Neural crest cell (in vitro differentiated cells): ENCODE results near the gene PCBP1. TPM values are rescaled to one million over a fixed set of nuclear protein-coding genes. Genes with fewer than 3 reads are reported as not detected.

Source experiments
- DNase-seq: peaks from one replicate; pipeline ENCODE4 v3.0.0; 2021; ENCODE audit warnings: low read depth, mixed read lengths, low spot score
- H3K27ac Mint-ChIP-seq: one replicate; pipeline ENCODE4 v1.8.0; 2021; ENCODE audit warnings: mild to moderate bottlenecking, mixed read lengths; ENCODE audit not compliant: unreplicated experiment
- H3K27me3 Mint-ChIP-seq: 2 replicates; pipeline ENCODE4 v1.8.0; 2021; ENCODE audit warnings: low read depth, mild to moderate bottlenecking, mixed read lengths
- H3K36me3 Mint-ChIP-seq: 2 replicates; pipeline ENCODE4 v1.8.0; 2021; ENCODE audit warnings: low read depth, mild to moderate bottlenecking, mixed read lengths
- H3K4me1 Mint-ChIP-seq: 2 replicates; pipeline ENCODE4 v1.8.0; 2021; ENCODE audit warnings: mixed read lengths
- H3K4me3 Mint-ChIP-seq: one replicate; pipeline ENCODE4 v1.8.0; 2021; ENCODE audit warnings: mild to moderate bottlenecking, mixed read lengths
- H3K9me3 Mint-ChIP-seq: 2 replicates; pipeline ENCODE4 v1.8.0; 2021; ENCODE audit warnings: mixed read lengths
- long read RNA-seq: library from polyadenylated mRNA; unstranded; transcript quantifications from one replicate; pipeline ENCODE4 v2.0.0, GENCODE V29; 2020
- total RNA-seq: library from RNA; stranded (reverse); gene quantifications from 2 replicates; pipeline ENCODE4 v1.2.1, GENCODE V29; 2021
- TF ChIP-seq, protein P1 (sequence below): fragments of 200-600 bp; sonication (generic); conservative IDR thresholded peaks from 2 replicates; pipeline ENCODE4 v1.5.0; 2021; ENCODE audit warnings: antibody characterized with exemption, mild to moderate bottlenecking

The PCBP1 gene
- 365 and 382 TPM in 2 replicates for total RNA-seq
- long read RNA-seq, transcript PCBP1-201 (1 exons, 1,750 nt): major isoform, 85 of 85 reads
- long read RNA-seq, partial matches to known transcripts: 0 of 85 reads
- long read RNA-seq, other reads (novel, unspliced or antisense): 0 of 85 reads

DNA sequence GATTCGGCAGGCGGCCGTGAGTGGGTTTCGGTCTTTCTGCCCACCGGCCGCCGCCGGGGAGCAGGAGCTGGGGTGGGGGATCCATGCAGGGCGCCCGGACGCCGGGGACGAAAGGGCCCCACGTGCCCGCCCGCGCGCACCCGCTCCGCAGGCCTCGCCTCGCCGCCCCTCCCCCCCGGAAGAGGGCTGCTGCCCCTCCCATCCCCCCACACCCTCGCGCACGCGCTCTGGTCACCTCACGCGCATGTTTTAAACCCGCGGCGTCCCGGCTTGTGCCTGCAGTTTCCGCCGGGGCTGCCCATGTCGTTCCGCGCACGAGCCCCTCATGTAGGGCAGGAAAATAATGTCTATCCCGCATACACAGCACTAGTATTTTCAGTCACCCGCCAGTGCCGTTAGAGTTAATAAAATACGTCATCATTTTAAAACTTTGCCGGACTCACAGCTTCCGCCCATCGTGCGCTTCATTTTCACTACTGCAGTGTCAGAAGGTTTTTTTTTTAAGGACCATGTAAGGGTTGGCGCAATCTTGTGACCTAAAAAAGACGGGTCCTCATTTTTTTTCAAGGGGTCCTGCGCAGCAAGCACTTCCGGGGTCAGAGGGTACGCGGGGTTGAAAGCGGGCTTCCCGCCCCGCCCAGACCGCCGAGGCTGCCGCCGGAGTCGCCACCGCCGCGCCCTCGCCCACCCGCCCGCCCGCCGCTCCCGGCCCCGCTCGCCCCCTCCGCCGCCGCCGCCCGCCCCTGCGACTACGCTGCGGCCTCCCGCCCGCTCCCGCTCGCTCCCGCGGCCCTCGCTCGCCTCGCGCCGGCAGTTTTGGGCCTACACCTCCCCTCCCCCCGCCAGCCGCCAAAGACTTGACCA, at the start of gene PCBP1:
Gene PCBP1 (plus strand): TSS at position 640 of the 864 bp plus-strand sequence. CDS start 267 bp downstream, outside the sequence.
- Mint-ChIP-seq H3K9me3 (no peaks in the 10 kb centered on the region), H3K27me3 (peaks cover 8% of the 10 kb centered on the region), H3K4me1 (peaks cover 47% of the 10 kb centered on the region), H3K27ac (peak within 1 kb of the TSS; percentile 100), H3K4me3 (peak within 1 kb of the TSS; percentile 95), H3K36me3 (peaks cover 25% of the 10 kb centered on the region)
- TF ChIP-seq, protein P1, sequence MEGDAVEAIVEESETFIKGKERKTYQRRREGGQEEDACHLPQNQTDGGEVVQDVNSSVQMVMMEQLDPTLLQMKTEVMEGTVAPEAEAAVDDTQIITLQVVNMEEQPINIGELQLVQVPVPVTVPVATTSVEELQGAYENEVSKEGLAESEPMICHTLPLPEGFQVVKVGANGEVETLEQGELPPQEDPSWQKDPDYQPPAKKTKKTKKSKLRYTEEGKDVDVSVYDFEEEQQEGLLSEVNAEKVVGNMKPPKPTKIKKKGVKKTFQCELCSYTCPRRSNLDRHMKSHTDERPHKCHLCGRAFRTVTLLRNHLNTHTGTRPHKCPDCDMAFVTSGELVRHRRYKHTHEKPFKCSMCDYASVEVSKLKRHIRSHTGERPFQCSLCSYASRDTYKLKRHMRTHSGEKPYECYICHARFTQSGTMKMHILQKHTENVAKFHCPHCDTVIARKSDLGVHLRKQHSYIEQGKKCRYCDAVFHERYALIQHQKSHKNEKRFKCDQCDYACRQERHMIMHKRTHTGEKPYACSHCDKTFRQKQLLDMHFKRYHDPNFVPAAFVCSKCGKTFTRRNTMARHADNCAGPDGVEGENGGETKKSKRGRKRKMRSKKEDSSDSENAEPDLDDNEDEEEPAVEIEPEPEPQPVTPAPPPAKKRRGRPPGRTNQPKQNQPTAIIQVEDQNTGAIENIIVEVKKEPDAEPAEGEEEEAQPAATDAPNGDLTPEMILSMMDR: no peak
- peak; percentile 96 for DNase-seq

DNA sequence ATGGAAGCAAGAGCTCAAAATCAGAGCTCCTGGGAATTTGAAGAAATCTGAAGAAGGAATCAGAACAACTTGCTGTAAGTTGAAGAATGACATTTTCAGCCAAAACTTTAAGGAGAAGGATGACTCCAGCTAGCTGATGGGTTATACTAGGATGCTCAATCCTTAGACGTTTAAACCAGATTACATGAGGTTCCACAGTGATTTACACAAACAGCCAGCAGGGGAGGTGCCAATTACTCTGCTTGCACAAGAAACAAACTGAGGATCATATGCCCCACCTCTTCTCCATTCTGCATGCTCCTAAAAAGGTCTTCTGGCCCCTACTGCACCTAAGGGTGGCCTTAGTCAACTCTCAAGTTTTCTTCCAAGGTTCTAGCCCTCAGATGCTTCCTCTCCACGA, 47.9 kb upstream of the PCBP1 start:
- DNase-seq: no peak
- H3K27ac Mint-ChIP-seq: no peak overlapping the region
- TF ChIP-seq, protein P1: peak; percentile 13
- H3K4me1 Mint-ChIP-seq: no peaks in the 10 kb centered on the region
- H3K36me3 Mint-ChIP-seq: no peaks in the 10 kb centered on the region
- no peaks in the 10 kb centered on the region for H3K9me3 Mint-ChIP-seq
- no peak overlapping the region for H3K4me3 Mint-ChIP-seq
- H3K27me3 Mint-ChIP-seq: no peaks in the 10 kb centered on the region

DNA sequence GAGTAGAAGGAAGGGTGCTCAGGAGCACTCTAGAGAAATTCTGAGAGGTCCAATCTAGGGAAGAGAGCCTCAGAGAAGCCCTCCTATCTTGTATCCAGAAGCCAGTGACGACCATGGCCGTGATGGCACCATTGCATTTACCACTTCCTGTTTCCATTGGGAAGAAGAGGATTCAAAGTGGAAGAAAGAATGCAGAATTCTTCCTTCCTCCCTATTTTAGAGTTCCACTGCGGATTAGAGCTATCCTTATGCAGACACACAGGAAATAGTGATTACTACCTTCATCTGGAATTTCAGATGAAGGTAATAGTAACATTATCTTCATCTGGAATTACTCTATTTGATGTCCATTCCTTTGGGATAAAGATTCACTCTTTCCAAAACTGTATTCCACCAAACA, 45.6 kb upstream of the PCBP1 start:
- no peaks in the 10 kb centered on the region for H3K4me1 Mint-ChIP-seq
- no peak overlapping the region for H3K4me3 Mint-ChIP-seq
- H3K27ac Mint-ChIP-seq: no peak overlapping the region
- H3K9me3 Mint-ChIP-seq: no peaks in the 10 kb centered on the region
- DNase-seq: no peak
- no peaks in the 10 kb centered on the region for H3K27me3 Mint-ChIP-seq
- TF ChIP-seq, protein P1: no peak
- H3K36me3 Mint-ChIP-seq: no peaks in the 10 kb centered on the region

DNA sequence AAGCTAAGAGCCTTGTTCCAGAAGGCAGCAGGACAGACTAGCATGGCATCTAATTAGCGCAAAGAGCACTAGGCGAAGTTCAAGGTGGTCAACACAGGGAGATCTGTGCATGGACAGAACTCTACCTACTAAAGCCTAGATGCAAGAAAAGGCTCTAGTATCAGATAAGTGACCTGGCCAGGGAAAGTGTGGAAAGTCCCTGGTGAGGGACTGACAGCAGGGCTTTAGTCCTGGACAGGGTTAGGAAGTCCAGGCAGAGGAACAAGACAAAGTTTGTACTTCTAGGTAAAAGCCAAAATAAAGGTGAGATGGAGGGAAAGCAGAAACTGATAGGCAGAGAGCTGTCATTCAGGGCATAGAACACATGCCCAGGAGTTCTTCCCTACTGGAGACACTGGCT, 45.0 kb upstream of the PCBP1 start:
- H3K4me3 Mint-ChIP-seq: no peak overlapping the region
- TF ChIP-seq, protein P1: no peak
- peaks cover 1% of the 10 kb centered on the region for H3K36me3 Mint-ChIP-seq
- no peak overlapping the region for H3K27ac Mint-ChIP-seq
- no peaks in the 10 kb centered on the region for H3K4me1 Mint-ChIP-seq
- no peak for DNase-seq
- H3K9me3 Mint-ChIP-seq: no peaks in the 10 kb centered on the region
- H3K27me3 Mint-ChIP-seq: no peaks in the 10 kb centered on the region

DNA sequence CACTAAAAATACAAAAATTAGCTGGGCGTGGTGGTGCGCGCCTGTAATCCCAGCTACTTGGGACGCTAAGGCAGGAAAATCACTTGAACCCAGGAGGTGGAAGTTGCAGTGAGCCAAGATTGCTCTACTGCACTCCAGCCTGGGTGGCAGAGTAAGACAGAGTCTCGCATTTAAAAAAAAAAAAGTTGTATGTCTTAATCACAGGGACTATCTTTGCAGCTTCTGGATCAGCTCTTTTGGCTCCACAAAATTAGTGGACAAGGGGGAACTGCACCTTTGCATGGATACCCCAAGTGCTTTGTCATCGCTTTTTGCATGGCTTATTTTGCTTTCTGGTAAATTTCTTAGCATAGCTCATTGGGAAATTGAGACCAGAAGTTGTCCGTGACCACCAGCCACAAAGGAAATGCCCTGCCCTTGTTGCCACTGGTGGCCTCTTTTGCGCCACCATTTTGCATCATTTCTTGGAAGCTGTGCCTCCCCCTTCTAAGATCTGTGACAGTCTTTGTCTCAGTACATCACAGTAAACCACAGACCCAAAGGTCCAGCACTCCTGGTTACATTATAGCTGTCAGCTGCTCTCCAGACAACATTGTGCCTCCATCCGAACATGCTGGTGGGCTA, 43.9 kb upstream of the PCBP1 start:
- no peaks in the 10 kb centered on the region for H3K9me3 Mint-ChIP-seq
- TF ChIP-seq, protein P1: no peak
- peaks cover 4% of the 10 kb centered on the region for H3K36me3 Mint-ChIP-seq
- no peaks in the 10 kb centered on the region for H3K27me3 Mint-ChIP-seq
- DNase-seq: no peak
- no peak overlapping the region for H3K4me3 Mint-ChIP-seq
- H3K27ac Mint-ChIP-seq: no peak overlapping the region
- no peaks in the 10 kb centered on the region for H3K4me1 Mint-ChIP-seq
